NCI-H69 (cell line): Measurements from ENCODE around the gene GLI2.

ENCODE experiments used
- DNase-seq: peaks from one replicate; lab custom pipeline; 2025; lab: John Stamatoyannopoulos, UW

GLI2 gene

GRCh38 chr2:120735746-120736170 lies at the start of gene GLI2:
Gene GLI2, plus strand, starts transcription at chr2:120735868. Its CDS starts 61,453 bp downstream, at chr2:120797321.
- peak; percentile 77 for DNase-seq

GRCh38 chr2:120685974-120686297 lies 49.7 kb upstream of the GLI2 start:
- DNase-seq = no peak

DNA sequence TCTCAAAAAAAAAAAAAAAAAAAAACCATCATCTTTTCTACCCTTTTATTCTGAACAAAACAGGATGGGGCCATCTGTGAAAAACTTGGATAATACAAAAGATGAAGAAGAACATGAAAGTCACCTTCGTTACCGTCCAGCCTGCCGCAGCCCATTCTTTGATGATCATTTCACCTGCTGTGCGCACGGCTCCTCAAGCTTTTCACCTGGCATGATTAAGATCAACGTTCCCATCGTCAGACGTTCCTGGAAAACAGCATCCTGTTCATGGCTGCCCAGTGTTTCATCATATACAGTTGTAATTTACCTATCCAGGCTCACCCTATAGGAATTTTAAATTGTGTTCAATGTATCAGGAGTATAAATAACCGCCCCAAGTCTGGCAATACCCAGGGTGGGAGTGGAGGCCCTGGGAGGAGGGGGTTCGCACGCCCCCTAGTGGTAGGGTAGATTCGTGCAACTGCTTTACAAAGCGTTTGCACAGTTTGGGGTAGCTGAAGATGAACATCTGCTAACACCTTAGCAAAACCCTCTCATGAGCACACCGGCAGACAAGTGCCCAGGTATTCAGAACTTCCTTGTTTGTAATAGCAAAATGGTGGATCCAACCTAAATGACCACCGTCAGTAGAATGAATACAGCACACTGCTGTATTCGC lies 49.0 kb upstream of the GLI2 start:
- DNase-seq = no peak

GRCh38 chr2:120687210-120687609 lies 48.5 kb upstream of the GLI2 start:
- no peak for DNase-seq

DNA sequence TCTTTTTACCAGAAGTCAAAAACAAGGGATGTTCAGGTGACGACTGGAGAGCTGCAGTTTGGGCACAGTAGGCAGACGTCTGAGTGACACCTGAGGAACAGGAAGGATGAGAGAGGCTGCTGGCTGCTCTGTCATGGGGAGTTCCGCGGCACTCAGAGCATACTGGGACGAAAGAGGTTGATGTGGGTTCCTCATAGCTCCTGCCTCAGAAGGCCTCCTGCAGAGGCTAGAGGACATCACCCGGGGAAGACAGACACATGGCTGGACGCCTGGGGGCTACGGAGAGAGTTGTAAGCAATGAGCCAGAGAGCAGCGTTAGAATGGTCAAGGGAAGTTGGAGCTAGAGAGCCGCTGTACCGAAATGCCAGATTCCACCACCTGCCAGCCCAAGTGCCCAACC lies 45.1 kb upstream of the GLI2 start:
- DNase-seq = no peak

GRCh38 chr2:120691410-120691809 lies 44.3 kb upstream of the GLI2 start:
- DNase-seq = peak; percentile 26

- DNase-seq = no peak
Observed at GRCh38 chr2:120692691-120693090, 43.0 kb upstream of the GLI2 start.

DNA sequence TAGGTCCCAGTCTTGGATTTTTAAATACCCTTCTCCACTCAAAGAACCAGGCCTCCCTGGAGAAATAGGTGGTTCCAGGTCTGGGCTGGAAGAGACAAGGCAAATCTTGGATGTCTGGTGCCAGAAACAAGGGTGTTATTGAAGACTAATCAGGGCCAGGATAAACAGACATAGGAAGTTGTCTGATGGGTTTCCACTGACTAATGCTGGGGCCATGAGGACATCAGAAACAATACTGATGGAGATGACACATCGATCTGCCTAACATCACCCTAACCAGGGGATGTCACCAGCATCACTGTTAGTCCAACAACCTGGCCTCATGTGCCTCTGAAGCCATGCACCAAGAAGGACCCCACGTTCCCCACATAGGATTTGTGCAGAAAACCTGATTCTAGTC lies 42.5 kb upstream of the GLI2 start:
- no peak for DNase-seq

GRCh38 chr2:120694034-120694433 lies 41.6 kb upstream of the GLI2 start:
- no peak for DNase-seq

DNA sequence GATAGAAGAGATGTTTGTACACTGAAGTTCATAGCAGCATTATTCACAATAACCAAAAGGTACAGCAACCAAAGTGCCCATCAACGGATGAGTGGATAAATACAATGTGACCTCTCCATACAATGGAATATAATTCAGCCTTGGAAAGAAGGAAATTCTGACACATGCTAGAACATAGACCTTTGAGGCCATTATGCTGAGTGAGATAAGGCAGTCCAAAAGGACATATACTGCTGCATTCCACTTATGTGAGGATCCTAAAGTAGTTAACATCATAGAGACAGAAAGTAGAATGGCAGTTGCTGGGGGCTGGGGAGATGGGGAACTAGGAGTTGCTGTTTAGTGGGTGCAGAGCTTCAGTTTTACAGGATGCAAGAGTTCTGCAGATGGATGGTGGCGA lies 38.2 kb upstream of the GLI2 start:
- no peak for DNase-seq

DNA sequence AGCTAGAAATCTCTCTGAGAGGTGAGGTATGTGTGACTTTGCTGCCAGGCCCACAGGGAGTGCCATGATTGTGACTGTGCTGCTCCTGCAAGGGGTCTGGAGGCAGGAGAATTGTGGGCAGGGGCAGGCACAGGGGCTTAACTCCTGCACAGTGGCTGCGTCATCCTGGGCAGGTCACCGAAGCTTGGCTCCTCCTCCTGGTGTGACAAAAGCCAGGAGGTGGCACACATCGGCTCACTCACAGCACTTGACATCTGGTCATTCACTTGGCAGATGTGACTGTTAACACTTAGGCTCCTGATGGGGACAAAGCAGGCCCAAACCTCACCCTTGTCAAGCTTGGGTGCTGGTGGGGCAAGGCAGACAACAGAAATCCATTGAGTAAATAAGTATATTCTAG lies 36.4 kb upstream of the GLI2 start:
- DNase-seq = peak; percentile 10

DNA sequence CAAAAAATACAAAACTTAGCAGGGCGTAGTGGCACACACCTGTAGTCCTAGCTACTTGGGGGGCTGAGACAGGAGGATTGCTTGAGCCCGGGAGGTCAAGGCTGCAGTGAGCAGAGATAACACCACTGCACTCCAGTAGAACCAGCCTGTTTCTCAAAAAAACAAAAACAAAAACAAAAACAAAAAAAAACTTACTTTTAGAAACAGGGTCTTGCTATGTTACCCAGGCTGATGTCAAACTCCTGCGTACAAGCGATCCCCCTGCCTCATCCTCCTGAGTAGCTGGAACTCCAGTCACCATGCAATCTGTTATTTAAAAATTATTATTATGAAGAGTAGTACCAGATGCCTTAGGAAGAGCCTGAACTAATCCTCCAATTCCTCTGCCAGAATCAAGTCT lies 35.0 kb upstream of the GLI2 start:
- DNase-seq = no peak

- DNase-seq = no peak
Observed at GRCh38 chr2:120701096-120701495, 34.6 kb upstream of the GLI2 start.

DNA sequence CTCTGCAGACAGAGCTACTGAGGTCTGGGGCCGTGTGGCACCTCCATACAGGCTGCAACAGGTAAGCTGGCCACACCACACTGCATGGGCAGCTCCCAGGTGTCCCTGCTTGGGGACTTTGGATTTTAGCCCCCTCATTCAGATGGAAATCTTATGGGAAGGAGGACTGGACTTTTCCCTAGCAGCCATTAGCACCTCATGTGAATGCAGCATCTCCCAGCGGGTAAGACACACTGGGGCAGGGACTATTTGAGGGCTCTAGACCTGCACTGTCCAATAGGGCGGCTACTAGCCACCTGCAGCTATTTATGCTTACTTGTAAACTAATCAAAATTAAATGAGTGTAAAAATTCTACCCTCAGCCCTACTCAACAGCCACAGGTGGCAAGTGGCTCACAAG lies 34.2 kb upstream of the GLI2 start:
- DNase-seq = no peak

GRCh38 chr2:120702061-120702460 lies 33.6 kb upstream of the GLI2 start:
- DNase-seq = peak; percentile 5

DNA sequence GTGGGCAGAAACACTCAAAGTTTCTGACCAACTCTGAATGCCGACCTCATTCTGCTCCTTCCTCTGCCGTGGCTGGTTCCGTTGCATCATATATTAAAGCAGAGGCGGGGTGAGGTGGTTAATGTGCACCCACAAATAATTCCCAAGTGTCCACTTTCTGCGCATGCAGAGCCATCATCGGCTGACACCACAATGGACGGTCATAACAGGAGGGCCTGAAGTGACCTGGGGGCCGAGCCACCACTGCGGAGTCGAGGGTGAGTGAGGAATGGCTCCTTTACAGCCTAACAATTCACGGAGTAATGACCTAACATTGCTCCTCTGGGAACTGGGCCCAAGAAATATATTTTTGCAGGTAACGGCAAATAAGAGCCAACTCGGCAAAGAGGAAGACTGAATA lies 32.9 kb upstream of the GLI2 start:
- no peak for DNase-seq

GRCh38 chr2:120703330-120703994 lies 32.2 kb upstream of the GLI2 start:
- DNase-seq = no peak

GRCh38 chr2:120704696-120705095 lies 31.0 kb upstream of the GLI2 start:
- no peak for DNase-seq

DNA sequence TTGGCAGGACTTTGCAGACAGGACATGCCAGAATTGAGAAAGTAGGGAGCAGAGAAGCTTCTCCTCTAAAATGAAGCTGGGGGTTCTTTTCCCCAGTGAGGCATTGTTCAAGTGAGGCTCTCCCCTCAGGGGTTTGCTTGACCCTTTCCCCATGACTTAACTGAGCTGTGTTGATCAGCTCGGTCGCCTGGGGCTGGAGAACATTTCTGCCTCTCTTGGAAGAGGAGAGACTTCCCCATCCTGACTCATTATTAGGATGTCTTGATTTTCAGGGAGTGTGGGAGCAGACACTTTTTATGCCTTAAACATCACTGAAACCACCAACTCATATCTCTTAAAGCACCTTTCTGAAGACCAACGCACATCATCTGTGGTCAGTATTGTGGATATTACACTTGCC lies 27.9 kb upstream of the GLI2 start:
- DNase-seq = no peak

- peak; percentile 45 for DNase-seq
Observed at GRCh38 chr2:120708944-120709607, 26.6 kb upstream of the GLI2 start.

DNA sequence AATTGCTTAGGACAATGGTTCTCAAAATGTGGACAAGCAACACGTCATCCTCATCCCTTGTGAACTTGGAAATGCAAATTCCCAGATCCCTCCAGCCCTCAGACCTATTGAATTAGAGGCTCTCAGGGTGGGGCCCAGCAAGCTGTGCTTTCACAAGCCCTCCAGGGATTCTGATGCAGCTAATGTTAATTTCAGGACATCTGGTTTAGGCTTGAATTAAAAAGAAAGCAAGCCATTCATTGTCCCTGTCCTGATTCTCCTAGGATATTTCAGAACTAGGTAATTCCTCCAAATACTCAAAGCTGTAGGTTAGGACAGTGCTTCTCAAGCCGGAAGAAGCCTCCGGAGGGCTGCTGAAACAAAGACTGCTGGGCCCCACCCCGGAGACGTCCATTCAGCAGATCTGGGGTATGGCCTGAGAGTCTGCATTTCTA lies 26.0 kb upstream of the GLI2 start:
- DNase-seq = peak; percentile 63

GRCh38 chr2:120710256-120710655 lies 25.4 kb upstream of the GLI2 start:
- no peak for DNase-seq

DNA sequence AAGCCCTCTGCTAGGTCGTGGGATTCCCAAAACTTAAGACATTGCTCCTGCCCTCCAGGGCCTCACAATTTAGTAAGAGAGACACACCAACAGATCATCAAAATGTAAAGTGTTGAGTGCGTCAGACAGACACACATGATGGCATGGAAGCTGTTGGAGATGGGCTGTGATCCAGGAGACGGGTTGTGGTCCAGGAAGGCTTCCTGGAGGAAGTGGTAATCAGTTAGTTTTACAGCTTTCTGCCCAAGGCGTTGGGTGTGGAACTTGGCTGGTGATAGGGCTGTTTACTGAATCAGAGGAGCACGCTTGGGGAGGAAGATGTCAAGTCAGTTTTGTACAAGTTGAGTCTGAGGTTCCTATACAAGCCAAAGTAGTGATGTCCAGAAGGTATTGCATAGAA lies 24.0 kb upstream of the GLI2 start:
- no peak for DNase-seq
